Stimulated activated CD4-positive, alpha-beta T cell treated with anti-CD3 and anti-CD28 coated beads, Interleukin-15, amount 100 ng/mL, for 1 hour (primary cell): ENCODE results near the gene CHTF18.
"Not testable (repeated sequence)": the region's sequence is repeated elsewhere in the genome, so short reads cannot be mapped to it uniquely, and the experiment has no call there.

Experiments used
- DNase-seq, 2 donors: peaks; one replicate each; pipeline ENCODE4 v3.0.0-alpha.2; 2020; ENCODE audit warnings: low read depth in 1 of 2, low spot score in 1 of 2

The CHTF18 gene

GRCh38 chr16:775236-775796, 13.1 kb upstream of the CHTF18 start:
- no peak for DNase-seq

GRCh38 chr16:776298-776697, 12.1 kb upstream of the CHTF18 start:
- not testable (repeated sequence) for DNase-seq

- DNase-seq = no peak
Measured at GRCh38 chr16:776824-777223, 11.6 kb upstream of the CHTF18 start.

- no peak for DNase-seq
Measured at GRCh38 chr16:777826-778225, 10.6 kb upstream of the CHTF18 start.

- DNase-seq = no peak
Measured at GRCh38 chr16:778447-778846, 10.0 kb upstream of the CHTF18 start.

- DNase-seq = no peak
Measured at GRCh38 chr16:778909-779527, 9.4 kb upstream of the CHTF18 start.

GRCh38 chr16:779561-779960, 8.9 kb upstream of the CHTF18 start:
- DNase-seq = no peak

GRCh38 chr16:780296-780695, 8.1 kb upstream of the CHTF18 start:
- no peak for DNase-seq

GRCh38 chr16:781346-782010, 6.9 kb upstream of the CHTF18 start:
- DNase-seq = no peak

- DNase-seq = no peak
Measured at GRCh38 chr16:782258-782657, 6.2 kb upstream of the CHTF18 start.

GRCh38 chr16:782766-783403, 5.5 kb upstream of the CHTF18 start:
- no peak for DNase-seq

GRCh38 chr16:783404-784161, 4.8 kb upstream of the CHTF18 start:
- DNase-seq = no peak

GRCh38 chr16:784431-784830, 4.0 kb upstream of the CHTF18 start:
- no peak for DNase-seq

GRCh38 chr16:785563-786535, 2.6 kb upstream of the CHTF18 start:
- DNase-seq = peak; percentile 59 to 68

GRCh38 chr16:787321-787966, 976 bp upstream of the CHTF18 start:
- DNase-seq = no peak

GRCh38 chr16:787978-788398, 432 bp upstream of the CHTF18 start, which contains the start of gene RPUSD1:
RPUSD1 (minus strand) TSS chr16:788381; CDS start chr16:787737, 644 bp downstream.
- DNase-seq = no peak

- DNase-seq = no peak
Measured at GRCh38 chr16:789191-789850, 901 bp downstream of the CHTF18 start.

GRCh38 chr16:790086-790485, 1.7 kb downstream of the CHTF18 start:
- DNase-seq = no peak

GRCh38 chr16:791131-791530, 2.7 kb downstream of the CHTF18 start:
- no peak for DNase-seq
